CD1c-positive myeloid dendritic cell (primary cell): ENCODE measurements around the gene CCDC14.
A peak's percentile ranks its signal among the peaks of the same experiment; 100 is the strongest.
"Not testable (repeated sequence)": the region's sequence is repeated elsewhere in the genome, so short reads cannot be mapped to it uniquely, and the experiment has no call there.

Experiments used
- DNase-seq: peaks from one replicate; pipeline ENCODE4 v3.0.0-alpha.2; 2016; ENCODE audit errors: extremely low spot score

Gene CCDC14

GRCh38 chr3:123960781-123961507 is at the start of gene CCDC14:
TSS of gene CCDC14 (minus strand) at chr3:123961229. CDS start at chr3:123961173, 56 bp downstream.
- peak; percentile 86 for DNase-seq

GRCh38 chr3:124008321-124008720 is 47.3 kb upstream of the CCDC14 start:
- not testable (repeated sequence) for DNase-seq

GRCh38 chr3:124007186-124007585 is 46.2 kb upstream of the CCDC14 start:
- DNase-seq: no peak

- not testable (repeated sequence) for DNase-seq
Measured at GRCh38 chr3:124002405-124003079, 41.5 kb upstream of the CCDC14 start.

GRCh38 chr3:124001366-124001765 is 40.3 kb upstream of the CCDC14 start:
- DNase-seq: not testable (repeated sequence)

GRCh38 chr3:123997543-123997942 is 36.5 kb upstream of the CCDC14 start:
- no peak for DNase-seq

- no peak for DNase-seq
Measured at GRCh38 chr3:123993818-123994217, 32.8 kb upstream of the CCDC14 start.

- not testable (repeated sequence) for DNase-seq
Measured at GRCh38 chr3:123991730-123992588, 30.9 kb upstream of the CCDC14 start, which contains the start of gene ROPN1. TSS of gene ROPN1 (minus strand) at chr3:123992124. CDS start at chr3:123980481, 11,643 bp downstream.

- no peak for DNase-seq
Measured at GRCh38 chr3:123986427-123986826, 25.4 kb upstream of the CCDC14 start.

- DNase-seq: no peak
Measured at GRCh38 chr3:123984957-123985356, 23.9 kb upstream of the CCDC14 start.

- no peak for DNase-seq
Measured at GRCh38 chr3:123984350-123984749, 23.3 kb upstream of the CCDC14 start.

- not testable (repeated sequence) for DNase-seq
Measured at GRCh38 chr3:123981317-123981716, 20.3 kb upstream of the CCDC14 start.

- no peak for DNase-seq
Measured at GRCh38 chr3:123980539-123980938, 19.5 kb upstream of the CCDC14 start.

- DNase-seq: peak; percentile 19
Measured at GRCh38 chr3:123979525-123980501, 18.8 kb upstream of the CCDC14 start.

- DNase-seq: not testable (repeated sequence)
Measured at GRCh38 chr3:123976904-123977303, 15.9 kb upstream of the CCDC14 start.

GRCh38 chr3:123976181-123976898 is 15.3 kb upstream of the CCDC14 start:
- not testable (repeated sequence) for DNase-seq

- DNase-seq: not testable (repeated sequence)
Measured at GRCh38 chr3:123975030-123975429, 14.0 kb upstream of the CCDC14 start.

- no peak for DNase-seq
Measured at GRCh38 chr3:123971406-123971805, 10.4 kb upstream of the CCDC14 start.

- DNase-seq: not testable (repeated sequence)
Measured at GRCh38 chr3:123967260-123967659, 6.2 kb upstream of the CCDC14 start.

GRCh38 chr3:123966799-123967198 is 5.8 kb upstream of the CCDC14 start:
- not testable (repeated sequence) for DNase-seq
